GM12891 (cell line): ENCODE measurements around the gene CCDC102B.

ENCODE experiments used
- PAX5 ChIP-seq: IDR thresholded peaks from 2 replicates; pipeline ENCODE4 v1.6.1; 2011; ENCODE audit warnings: low read length, moderate library complexity, mild to moderate bottlenecking; ENCODE audit not compliant: insufficient read depth, severe bottlenecking
- POLR2A ChIP-seq: IDR thresholded peaks from 2 replicates; pipeline ENCODE4 v1.6.1; 2011; ENCODE audit warnings: low read depth, low read length, control low read depth
- POLR2AphosphoS5 ChIP-seq: IDR thresholded peaks from 2 replicates; pipeline ENCODE4 v1.6.1; 2011; ENCODE audit warnings: low read depth, low read length, control low read depth
- POU2F2 ChIP-seq: IDR thresholded peaks from 2 replicates; pipeline ENCODE4 v1.6.1; 2011; ENCODE audit warnings: low read depth, mild to moderate bottlenecking, control low read depth, low read length, moderate library complexity
- SPI1 ChIP-seq: IDR thresholded peaks from 2 replicates; pipeline ENCODE4 v1.6.1; 2011; ENCODE audit warnings: low read depth, low read length, control low read depth
- TAF1 ChIP-seq: IDR thresholded peaks from 2 replicates; pipeline ENCODE4 v1.6.1; 2011; ENCODE audit warnings: low read depth, low read length, control low read depth

DNA sequence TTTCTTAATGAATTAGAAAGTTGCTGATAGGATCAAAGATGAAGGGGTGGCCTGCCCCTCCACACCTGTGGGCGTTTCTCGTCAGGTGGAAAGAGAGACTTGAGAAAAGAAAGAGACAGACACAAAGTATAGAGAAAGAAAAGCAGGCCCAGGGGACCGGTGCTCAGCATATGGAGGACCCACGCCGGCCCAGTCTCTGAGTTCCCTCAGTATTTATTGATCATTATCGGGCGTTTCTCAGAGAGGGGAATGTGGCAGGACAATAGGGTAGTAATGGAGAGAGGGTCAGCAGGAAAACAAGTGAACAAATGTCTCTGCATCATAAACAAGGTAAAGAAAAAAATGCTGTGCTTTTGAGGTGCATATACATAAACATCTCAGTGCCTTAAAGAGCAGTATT lies 144.3 kb downstream of the CCDC102B start:
- no peak for TF ChIP-seq POLR2AphosphoS5
- no peak for TF ChIP-seq POLR2A
- no peak for TF ChIP-seq POU2F2
- no peak for TF ChIP-seq TAF1
- no peak for TF ChIP-seq SPI1
- TF ChIP-seq PAX5, result no peak
